A673 (cell line): ENCODE measurements around the gene BANK1. TPM values are rescaled to one million over a fixed set of nuclear protein-coding genes. Genes with fewer than 3 reads are reported as not detected.

Source experiments
- BruUV-seq: library from RNA; stranded (reverse); fragments of 400-500 nt; replicated peaks from 2 replicates; lab custom pipeline; 2021; lab: Mats Ljungman, UMichigan
- CTCF ChIA-PET: fragments of 300-600 bp; sonication (Branson Sonifier 250); formaldehyde crosslinking; loops from one replicate; lab custom pipeline; 2022; ENCODE audit warnings: antibody characterized with exemption; lab: Charles Lee
- POLR2A ChIA-PET: fragments of 300-600 bp; sonication (Branson Sonifier 250); formaldehyde crosslinking; loops from one replicate; lab custom pipeline; 2022; ENCODE audit warnings: antibody characterized with exemption; ENCODE audit not compliant: low non-redundant PET; lab: Charles Lee
- DNase-seq: peaks from one replicate; pipeline ENCODE4 v3.0.0-alpha.2; 2015; ENCODE audit warnings: low spot score
- H3K27ac ChIP-seq: fragments of 200-600 bp; sonication (generic); 2 replicates; pipeline ENCODE4 v1.5.1; 2016; ENCODE audit warnings: mixed run types, low read depth, mild to moderate bottlenecking, mixed read lengths, antibody characterized with exemption, low read length; ENCODE audit not compliant: poor library complexity, severe bottlenecking
- H3K27me3 ChIP-seq: fragments of 200-600 bp; sonication (generic); replicated peaks from 2 replicates; pipeline ENCODE4 v1.6.1; 2017; ENCODE audit warnings: mixed run types, low read depth, mild to moderate bottlenecking, mixed read lengths, antibody characterized with exemption, low read length; ENCODE audit not compliant: insufficient read depth, poor library complexity
- H3K36me3 ChIP-seq: fragments of 200-600 bp; sonication (generic); 2 replicates; pipeline ENCODE4 v1.6.1; 2016; ENCODE audit warnings: mixed run types, mild to moderate bottlenecking, mixed read lengths, antibody characterized with exemption, low read length; ENCODE audit not compliant: insufficient read depth, poor library complexity, severe bottlenecking
- H3K4me1 ChIP-seq: fragments of 200-600 bp; sonication (generic); 2 replicates; pipeline ENCODE4 v1.6.1; 2017; ENCODE audit warnings: mixed run types, mild to moderate bottlenecking, mixed read lengths, antibody characterized with exemption, low read length; ENCODE audit not compliant: insufficient read depth, poor library complexity, severe bottlenecking
- H3K4me3 ChIP-seq: fragments of 200-600 bp; sonication (generic); 2 replicates; pipeline ENCODE4 v1.5.1; 2016; ENCODE audit warnings: low read depth, mixed run types, mild to moderate bottlenecking, mixed read lengths, low read length; ENCODE audit not compliant: poor library complexity, severe bottlenecking
- H3K9me3 ChIP-seq: fragments of 200-600 bp; sonication (generic); 2 replicates; pipeline ENCODE4 v1.6.1; 2016; ENCODE audit warnings: mixed run types, low read depth, mild to moderate bottlenecking, mixed read lengths, antibody characterized with exemption, low read length; ENCODE audit not compliant: poor library complexity, severe bottlenecking
- EZH2 ChIP-seq: fragments of 200-600 bp; sonication (generic); IDR thresholded peaks from 2 replicates; pipeline ENCODE4 v1.6.1; 2017; ENCODE audit warnings: borderline replicate concordance, low read depth, mild to moderate bottlenecking, mixed read lengths, antibody characterized with exemption, low read length; ENCODE audit not compliant: poor library complexity, severe bottlenecking
- intact Hi-C: fragments of 100-400 bp; cut with micrococcal nuclease; formaldehyde crosslinking; loops from one replicate; pipeline ENCODE4 v1.10.0; 2022; ENCODE audit not compliant: unreplicated experiment
- total RNA-seq: library from RNA; stranded (reverse); gene quantifications from 2 replicates; pipeline ENCODE4 v1.2.3, GENCODE V29; 2021
- TF ChIP-seq, protein P1 (sequence below): fragments of 300-800, 200-600 bp; sonication (generic); conservative IDR thresholded peaks from 2 replicates; pipeline ENCODE4 v1.5.1; 2017; ENCODE audit warnings: low read depth, mild to moderate bottlenecking, antibody characterized with exemption, low read length, moderate library complexity, mixed read lengths

Gene BANK1
- total RNA-seq, 1 experiment from 2014 or later = not detected

DNA sequence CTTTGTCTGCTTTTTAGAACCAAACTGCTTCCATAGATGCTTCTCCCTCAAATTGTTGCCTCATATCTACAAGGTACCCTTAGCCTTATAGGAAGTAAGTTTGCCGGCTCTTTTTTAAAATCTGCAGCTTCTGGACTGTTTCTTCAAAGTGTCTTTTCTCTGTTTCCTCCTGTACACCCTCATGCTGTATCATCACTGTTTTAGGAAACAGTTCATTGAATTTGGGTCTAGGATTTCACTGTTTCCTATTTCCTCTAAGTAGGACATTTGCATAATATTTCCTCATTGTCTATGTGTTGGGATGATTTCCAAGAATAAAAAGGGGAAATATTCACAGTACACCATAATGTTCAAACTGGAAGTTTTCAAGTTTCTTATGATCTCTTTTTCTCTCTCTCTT is 43.0 kb downstream of the BANK1 start:
- Histone ChIP-seq H3K9me3 (no peaks in the 10 kb centered on the region), H3K36me3 (no peaks in the 10 kb centered on the region), H3K4me1 (peaks cover 15% of the 10 kb centered on the region), H3K27me3 (no peaks in the 10 kb centered on the region), H3K4me3 (no peak overlapping the region), H3K27ac (no peak overlapping the region)
- CTCF ChIA-PET = no interaction called here
- peak; percentile 4 for DNase-seq
- intact Hi-C loops = no loop called here
- POLR2A ChIA-PET = interaction anchor here (0.7 kb wide), 1 partner anchor 1159 kb away, joined by 3 read pairs; no protein-coding TSS in a partner anchor
- no peak for TF ChIP-seq EZH2
- TF ChIP-seq, protein P1, sequence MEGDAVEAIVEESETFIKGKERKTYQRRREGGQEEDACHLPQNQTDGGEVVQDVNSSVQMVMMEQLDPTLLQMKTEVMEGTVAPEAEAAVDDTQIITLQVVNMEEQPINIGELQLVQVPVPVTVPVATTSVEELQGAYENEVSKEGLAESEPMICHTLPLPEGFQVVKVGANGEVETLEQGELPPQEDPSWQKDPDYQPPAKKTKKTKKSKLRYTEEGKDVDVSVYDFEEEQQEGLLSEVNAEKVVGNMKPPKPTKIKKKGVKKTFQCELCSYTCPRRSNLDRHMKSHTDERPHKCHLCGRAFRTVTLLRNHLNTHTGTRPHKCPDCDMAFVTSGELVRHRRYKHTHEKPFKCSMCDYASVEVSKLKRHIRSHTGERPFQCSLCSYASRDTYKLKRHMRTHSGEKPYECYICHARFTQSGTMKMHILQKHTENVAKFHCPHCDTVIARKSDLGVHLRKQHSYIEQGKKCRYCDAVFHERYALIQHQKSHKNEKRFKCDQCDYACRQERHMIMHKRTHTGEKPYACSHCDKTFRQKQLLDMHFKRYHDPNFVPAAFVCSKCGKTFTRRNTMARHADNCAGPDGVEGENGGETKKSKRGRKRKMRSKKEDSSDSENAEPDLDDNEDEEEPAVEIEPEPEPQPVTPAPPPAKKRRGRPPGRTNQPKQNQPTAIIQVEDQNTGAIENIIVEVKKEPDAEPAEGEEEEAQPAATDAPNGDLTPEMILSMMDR = no peak
- no TSS peak for BruUV-seq

DNA sequence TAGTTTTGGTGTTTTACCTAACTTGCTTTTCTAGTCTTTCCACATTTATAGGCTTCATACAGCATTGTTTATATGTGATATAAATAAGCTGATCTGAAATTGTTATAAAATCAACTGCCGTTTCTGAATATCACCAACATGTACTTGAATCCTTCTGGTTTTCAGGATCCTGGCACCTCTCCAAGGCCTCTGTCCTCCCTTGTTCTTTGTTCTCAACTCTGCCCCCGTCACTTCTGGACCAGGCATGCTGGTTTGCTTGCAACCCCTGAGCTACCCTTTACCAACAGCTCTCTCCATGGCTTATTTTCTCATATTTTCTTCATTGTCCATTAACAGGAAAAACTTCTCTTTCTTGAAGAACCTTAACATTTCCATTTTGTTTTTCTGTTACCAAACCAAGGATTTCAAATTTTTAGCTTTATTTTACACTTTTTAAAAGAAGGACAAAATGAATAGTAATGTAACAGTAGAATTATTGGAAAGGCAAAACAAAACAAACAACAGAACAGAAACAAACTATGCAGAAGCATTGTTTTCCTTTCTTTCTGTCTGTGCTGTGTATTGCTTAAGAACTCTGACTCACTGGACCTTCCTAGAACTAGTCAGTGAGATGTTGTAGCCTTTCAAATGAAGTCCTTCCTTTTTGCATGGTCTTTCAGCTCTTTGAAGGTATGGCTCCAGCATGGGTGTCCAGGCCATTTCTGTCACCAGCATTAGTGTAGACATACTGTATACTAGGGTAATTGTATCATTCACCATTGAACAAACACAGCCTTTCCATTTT is 44.8 kb downstream of the BANK1 start:
- DNase-seq = peak; percentile 4
- H3K4me3 ChIP-seq = no peak overlapping the region
- BruUV-seq = no TSS peak
- ChIA-PET POLR2A (no interaction called here), CTCF (no interaction called here)
- H3K4me1 ChIP-seq = peaks cover 15% of the 10 kb centered on the region
- no peak overlapping the region for H3K27ac ChIP-seq
- no peaks in the 10 kb centered on the region for H3K36me3 ChIP-seq
- no peaks in the 10 kb centered on the region for H3K27me3 ChIP-seq
- intact Hi-C loops = no loop called here
- H3K9me3 ChIP-seq = no peaks in the 10 kb centered on the region
- TF ChIP-seq EZH2 = no peak
- TF ChIP-seq, protein P1 = no peak

DNA sequence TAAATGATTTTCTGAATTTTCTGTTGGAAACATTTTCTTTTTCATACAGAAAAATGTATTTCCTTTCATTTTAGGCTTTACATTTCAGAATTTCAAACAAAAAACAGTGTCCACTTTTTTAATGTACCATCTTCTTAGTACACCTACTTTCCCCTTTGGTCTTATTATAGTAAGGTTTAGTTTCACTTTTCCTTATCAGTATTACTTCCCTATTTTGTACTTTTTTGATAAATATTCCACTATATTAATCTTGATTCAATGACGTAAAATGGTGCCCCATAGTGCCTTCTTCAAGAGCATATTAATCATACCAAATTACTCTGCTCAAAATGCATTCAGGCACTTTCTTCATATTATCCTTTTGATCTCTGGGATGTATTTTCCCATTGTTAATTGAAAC is 52.5 kb downstream of the BANK1 start:
- TF ChIP-seq EZH2 = no peak
- no peaks in the 10 kb centered on the region for H3K4me1 ChIP-seq
- ChIA-PET CTCF (no interaction called here), POLR2A (no interaction called here)
- no TSS peak for BruUV-seq
- no peaks in the 10 kb centered on the region for H3K36me3 ChIP-seq
- H3K4me3 ChIP-seq = no peak overlapping the region
- intact Hi-C loops = no loop called here
- H3K27me3 ChIP-seq = no peaks in the 10 kb centered on the region
- no peak for DNase-seq
- no peaks in the 10 kb centered on the region for H3K9me3 ChIP-seq
- no peak overlapping the region for H3K27ac ChIP-seq
